GM18511 (cell line): Measurements from ENCODE around the gene CCDC27.

ENCODE experiments used
- ATAC-seq: cut with Tn5 transposase; IDR thresholded peaks from one replicate; pipeline ENCODE4 v1.9.1; 2021; ENCODE audit warnings: mild to moderate bottlenecking, moderate library complexity; ENCODE audit not compliant: unreplicated experiment

Gene CCDC27

DNA sequence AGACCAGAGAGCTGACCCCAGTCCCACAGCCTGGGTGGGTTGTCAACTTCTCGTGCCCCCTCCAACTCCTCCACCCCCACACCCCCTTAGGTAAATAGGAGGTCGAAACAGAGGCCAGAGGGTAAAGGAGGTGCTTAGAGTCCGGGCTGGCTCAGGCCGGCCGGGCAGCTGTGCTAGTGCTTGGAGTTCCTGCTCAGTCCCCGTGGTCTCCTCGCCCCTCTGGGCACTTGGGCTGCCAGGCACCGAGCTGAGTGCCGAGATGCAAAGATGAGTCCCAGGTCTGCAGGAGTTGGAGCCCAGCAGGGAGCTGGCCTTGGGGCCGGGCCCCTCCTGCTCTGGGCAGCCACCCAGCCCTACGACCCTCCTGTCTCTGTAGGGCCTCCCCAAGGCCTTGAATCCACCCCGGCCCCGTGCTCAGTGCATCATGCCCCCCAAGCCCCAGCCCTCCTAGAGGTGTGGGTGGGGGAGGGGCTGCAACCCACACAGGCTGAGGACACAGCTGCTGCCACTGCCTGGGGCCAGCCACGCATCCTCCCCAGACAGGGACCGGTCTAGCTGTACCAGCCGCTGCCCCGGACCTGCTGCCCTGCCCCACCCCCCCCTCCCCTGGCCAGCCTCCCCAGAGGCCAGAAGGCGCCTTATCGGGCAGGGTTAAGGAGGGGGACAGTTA, 22.2 kb downstream of the CCDC27 start:
- no peak for ATAC-seq

DNA sequence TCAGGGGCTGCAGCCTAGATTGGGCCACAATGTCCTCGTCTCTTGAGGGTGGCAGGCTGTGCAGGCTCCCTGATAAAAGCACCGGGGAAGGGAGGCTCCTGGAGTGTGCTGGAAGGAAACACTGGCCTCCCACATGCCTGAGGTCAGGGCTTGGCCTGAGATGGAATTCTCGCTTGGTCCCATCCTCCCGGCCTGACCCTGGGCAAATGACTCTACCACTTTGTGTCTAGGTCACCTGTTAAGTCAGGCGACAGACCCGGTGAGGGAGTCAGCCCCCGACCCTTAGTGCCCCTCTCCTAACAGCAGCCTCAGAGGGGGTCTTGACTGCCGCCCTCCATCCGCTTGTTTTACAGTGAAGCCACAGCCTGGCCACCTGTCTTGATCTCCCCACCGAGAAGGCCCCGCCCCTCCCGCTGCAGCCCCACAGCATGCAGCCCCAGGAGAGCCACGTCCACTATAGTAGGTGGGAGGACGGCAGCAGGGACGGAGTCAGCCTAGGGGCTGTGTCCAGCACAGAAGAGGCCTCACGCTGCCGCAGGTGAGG, 22.8 kb downstream of the CCDC27 start:
- ATAC-seq, result no peak

DNA sequence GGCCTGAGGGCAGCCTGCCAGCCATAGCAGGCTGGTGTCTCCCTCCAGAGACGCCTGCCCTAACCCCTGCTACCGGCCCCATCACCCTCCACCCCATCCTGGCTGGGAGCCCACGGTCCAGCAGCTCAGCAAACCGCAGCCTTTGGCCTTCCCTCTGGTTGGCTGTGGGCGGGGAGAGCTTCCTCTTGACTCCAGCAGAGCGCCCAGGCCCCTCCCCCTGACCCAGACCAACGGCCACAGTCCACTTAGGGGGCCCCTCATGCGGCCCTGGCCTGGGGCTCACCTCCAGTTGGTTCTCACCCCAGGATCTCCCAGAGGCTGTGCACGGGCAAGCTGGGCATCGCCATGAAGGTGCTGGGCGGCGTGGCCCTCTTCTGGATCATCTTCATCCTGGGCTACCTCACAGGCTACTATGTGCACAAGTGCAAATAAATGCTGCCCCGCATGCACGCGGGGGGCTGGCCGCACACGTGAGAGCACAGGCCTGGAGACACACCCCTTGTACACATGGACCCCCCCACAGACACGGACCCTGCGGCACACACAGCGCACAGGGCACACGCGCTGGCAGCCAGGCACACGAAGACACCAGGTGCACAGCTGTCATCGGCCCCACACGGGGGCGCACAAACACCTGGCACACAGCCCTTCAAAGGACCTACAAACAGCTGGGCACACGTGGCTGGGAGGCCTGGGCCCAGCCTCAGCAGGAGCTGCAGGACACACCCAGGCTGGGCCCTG, 23.4 kb downstream of the CCDC27 start:
- no peak for ATAC-seq

DNA sequence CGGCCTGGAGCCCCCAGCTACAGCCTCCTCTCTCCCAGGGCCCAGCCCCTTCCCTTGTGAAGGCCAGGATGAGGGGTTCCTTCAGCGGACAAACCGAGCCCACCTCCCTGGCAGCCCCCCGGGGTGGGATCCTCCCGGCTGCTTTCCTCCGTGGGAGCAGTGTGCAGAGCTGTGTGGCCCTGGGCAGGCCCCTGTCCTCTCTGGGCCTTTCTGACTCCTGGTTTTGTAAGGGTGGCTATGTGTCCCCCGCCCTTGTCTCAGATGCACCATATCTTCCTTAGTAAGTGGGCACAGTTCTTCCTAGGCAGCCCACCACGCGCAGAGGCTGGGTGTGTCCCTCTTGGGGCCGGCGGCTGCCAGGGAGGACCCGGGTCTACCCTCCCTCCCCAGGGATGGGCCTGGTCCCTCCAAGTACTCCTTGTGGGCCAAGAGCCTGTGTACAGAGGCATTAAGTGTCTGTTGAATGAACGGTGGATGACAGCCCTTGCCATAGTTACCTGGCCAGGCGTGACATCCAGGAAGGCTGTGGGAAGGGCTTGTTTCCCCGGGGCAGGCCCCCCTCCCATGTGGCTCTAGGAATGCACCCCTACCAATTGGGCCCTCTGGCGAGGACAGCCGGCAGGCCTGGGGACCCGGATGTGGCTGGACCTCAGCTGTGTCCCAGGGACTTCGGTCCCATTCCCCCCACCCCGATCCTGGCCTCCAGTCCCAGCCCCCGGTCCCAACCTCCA, 24.1 kb downstream of the CCDC27 start:
- no peak for ATAC-seq

DNA sequence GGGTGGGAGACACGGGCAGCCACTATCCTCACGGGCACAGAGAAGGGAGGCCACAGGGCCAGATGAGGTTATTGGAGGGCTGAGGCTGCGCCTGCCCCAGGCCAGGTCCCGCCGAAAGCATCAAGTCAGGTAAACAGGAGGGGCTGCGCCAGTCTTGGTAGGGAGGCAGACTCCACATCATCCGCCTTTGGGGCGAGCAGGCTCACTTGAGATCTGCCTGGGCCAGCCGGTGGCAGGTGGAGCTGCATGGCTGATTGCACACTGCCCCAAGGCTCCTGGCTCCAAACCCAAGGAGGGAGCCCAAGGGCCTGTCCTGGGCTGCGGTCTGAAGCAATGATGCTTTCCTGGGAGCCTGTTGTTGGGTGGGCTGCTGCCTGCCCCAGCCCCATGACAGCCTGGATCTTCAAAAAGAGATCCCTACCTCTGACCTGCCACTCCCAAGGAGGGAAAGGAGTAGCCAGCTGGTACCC, 24.9 kb downstream of the CCDC27 start:
- no peak for ATAC-seq

DNA sequence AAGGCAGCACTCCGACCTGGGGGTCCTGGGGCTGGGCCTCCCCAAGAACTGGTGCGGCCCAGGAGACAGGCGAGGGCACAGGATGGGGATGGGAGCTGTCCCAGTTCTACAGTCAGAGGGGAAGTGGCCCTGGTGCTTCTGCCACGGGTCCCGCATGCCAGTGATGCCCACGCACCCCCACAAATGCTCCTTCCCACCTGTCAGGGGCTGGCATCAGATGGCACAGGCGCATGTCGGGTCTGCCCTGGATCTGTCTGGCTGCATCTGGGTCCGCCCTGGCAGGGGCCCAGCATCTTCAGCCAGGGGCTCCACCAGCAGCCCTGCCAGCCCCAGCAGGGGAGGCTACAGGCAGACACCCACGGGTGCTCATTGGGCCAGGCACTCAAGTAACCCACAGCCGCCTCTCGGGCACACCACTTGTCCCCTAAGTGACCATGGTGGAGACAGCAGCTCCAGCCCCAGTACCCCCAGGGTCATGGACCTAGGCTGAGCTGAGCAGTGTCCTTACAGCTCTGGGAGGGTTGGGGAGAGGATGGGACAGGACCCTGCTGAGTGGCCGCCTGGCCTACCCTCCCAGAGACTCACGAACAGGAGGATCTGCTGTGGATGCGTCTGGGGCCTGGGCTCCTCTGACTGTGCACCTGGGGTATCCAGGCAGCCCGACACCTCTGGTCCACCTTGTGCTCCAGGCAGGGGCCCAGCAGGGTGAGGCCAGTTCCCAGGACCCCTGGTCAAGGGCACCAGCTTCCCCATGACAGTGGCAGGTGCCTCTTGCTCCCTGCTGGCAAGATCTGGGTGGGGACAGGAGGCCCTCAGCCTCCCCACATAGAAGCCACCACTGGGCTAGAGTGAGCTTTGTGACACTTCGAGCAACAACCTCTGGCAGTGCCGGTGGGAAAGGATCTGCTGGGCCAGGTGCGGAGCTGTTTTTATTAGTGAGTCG, 25.7 kb downstream of the CCDC27 start:
- ATAC-seq, result no peak

DNA sequence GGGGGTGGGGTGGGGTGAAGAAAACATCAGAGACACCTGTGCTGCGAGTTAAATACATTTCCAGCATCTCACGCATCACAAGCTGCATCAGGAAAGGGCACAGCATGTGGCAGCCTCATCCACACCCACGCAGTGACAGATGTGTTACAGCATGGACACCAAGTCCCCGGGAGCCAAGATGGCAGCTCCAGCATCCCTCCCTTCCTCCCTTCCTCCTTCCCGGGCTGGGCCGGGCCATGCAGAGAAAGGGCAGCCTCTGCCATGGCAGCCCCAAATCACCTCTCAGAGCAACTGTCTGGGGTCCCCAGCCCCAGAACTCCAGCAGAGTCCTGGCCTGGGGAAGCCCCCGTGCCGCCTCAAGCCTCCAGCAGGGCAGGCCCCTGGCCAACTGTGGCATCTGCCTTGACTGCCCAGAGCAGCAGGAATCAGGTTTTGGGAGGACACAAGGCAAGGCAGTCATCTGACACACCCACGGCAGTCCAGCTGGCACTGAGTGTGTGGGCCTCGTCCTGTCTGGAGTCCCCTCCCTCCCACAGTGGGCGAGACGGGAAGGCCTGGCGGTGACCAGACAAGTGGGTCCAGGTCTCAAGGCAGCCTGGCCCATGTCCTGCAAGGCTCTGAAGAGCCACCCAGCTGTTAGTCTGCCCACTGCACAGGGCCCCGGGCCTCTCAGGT, 26.5 kb downstream of the CCDC27 start:
- ATAC-seq, result no peak

DNA sequence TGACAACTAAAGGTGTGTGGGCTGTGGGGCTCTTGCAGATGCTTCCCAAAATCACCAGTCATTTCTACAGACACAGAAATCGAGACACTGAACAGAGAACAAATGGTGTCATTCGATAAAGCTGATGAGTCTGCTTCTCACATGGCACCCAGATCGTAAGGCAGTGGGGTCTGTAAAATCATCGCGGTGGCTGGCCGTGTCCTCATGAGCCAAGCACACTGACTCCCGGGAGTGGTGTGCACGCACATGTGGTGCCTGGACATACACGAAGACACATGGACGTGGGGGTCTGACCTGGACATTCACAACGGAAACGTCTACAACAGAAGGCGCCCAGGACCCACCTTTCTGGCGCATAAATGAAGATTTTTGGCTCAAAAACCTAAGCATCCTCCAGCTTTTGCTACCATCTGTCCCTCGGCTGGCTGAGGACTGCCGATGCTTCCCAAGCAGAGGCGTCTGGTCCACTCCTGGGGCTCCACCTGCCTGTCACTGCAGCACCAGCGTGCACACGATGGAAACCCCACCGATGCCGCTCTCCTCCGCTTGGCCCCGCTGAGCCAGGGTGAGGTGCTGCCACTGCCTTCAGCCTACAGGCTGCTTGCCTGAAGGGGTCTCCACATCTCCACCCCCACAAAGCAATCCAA, 27.1 kb downstream of the CCDC27 start:
- no peak for ATAC-seq

DNA sequence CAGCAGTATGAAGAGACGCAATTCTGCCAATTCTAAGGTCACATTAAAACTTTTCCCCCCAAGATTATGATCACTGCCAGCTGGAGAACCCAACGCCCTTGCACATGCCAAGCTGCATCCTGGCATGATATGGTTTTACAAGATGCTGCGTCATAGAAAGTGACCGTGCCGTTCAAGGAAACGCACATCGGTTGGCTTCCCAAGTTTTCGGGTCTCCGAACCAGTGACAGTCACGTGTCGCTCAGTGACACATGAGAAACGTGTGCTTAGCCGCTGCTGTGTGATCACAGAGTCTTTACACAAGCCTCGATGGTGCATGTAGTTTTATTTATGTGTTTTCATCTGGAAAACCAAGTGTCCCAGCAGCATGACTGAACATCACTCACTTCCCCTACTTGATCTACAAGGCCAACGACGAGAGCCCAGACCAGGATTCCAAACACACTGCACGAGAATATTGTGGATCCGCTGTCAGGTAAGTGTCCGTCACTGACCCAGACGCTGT, 27.7 kb downstream of the CCDC27 start:
- ATAC-seq, result no peak

DNA sequence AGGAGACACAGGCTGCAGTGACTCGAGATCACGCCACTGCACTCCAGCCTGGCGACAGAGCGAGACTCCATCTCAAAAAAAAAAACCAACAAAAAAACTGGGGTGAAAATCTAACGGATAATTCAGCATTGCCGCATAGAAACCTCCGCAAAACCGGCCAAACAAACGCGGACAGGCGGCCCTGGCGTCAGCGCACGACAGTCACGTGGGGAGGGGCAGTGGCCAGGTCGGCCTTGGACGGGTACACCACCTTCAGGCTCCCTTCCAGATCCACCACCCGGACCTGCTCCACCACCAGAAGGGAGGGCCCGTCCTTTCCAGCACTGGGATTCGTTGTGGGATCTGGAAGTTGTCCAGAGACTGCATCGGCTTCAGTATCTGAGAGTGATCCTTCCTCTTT, 28.7 kb downstream of the CCDC27 start:
- no peak for ATAC-seq

DNA sequence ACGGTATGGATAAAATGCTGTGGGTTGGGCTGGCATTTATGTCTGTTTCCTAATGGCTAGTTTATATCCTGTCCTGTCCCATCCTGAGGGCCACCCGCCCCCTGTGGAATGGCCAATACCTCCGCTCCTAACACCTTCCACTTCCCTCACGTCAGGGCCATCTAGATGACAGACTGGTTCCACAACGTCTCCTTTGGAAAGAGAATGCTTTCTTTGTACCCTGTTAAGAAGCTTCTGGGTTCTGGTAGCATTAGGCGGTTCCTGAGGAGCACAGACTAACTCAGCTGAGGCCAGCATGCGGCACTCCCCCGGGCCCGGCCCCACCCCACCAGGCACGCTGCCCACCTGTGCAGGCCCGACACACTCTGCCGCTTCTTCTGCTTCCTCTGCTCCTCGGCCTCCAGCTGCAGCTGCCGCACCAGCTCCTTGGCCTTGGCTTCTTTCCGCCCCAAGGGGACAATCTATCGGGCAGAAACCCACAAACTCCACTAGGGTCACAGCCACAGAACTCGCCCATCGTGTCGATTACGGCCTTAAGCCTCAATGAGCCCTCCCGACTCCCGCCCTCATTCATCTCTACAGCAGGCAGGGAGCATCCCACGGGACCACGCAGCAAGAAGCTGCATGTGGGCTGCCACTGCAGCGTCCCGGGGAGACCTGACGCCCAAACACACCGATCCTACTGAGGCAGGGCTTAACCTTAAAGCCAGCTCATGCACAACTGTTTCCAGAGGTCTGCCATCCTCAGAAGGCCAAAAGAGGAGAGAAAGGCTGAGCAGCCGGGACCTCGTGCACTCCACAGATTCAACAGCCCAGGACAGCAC, 31.6 kb downstream of the CCDC27 start:
- ATAC-seq, result no peak

DNA sequence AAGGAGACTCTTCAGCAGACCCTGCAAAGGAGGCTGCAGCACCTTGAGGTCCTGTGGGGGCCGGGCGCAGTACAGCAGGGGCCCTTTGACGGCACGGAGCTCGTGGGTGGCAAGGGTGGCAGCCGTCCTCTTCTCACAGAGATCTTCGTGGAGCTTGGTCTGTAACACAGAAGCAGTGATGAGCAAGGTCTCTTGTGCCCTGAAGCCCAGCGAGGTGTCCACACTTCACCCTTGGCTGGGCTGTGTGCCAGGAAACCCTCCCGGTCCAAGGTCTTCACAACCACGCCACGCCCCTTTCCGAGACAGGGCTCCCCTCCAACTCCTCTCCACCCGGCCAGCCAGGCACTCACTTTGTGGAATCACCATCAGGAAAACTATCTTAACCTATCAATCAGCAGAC, 32.8 kb downstream of the CCDC27 start:
- no peak for ATAC-seq

DNA sequence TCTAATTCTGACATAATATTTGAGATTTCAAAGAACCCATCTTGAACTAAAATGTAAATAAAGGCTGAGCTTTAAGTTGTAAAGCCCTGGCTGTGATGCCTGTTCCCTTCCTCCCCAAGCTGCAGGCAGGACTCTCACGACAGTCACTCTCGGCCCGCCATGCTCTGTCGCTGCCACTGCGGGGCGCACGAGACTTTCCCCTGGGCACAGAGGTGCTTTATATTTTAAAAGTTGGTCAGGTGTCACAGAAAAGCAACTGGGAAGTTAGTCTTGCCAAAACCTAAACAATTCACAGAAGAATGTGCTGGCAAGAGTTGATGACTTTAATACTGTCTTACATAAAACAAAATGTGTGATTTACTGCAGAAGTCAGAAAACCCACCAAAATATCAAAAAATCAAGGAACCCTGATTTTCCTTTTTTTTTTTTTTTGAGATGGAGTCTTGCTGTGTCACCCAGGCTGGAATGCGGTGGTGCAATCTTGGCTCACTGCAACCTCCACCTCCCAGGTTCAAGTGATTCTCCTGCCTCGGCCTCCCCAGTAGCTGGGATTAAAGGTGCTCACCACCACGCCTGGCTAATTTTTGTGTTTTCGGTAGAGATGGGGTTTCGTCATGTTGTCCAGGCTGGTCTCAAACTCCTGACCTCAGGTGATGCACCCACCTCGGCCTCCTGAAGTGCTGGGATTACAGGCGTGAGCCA, 33.4 kb downstream of the CCDC27 start:
- no peak for ATAC-seq

DNA sequence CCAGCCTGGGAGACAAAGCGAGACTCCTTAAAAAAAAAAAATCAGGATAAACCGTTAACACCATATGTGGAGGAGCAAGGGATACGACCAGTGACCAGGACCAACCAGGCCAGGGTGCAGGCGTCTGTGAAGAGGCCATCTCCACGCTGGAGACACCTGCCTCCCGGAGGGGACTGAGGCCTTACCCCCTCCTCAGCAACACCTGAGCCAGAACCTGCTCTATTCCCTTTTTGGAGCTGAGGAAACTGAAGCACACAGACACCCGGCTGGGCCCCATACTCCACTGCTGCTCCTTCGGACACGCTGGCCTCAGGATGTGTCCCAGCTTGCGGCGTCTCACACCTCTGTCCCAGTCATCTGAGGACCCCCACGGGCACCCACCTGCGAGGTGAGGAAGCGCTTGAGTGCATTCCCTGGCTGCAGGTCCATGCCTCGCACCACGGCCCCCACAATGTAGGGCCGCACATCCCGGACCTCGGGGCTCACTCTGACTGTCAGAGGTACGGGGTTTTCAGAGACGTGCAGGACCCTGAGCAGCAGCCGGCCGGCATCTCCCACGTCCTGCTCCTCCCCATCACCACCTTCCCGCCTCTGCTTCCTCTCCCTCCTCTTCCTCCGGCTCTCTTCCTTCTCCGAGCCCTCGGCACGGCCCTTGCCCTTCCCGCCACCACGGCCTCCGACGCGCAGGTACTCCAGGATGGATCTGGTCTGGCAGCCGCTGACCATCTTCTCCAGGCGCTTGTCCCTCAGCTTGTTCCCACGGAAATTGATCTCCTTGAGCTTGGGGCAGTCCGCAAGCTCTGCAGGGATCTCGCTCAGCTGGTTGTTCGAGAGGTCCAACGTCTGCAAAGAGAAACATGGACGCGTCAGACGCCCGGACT, 34.5 kb downstream of the CCDC27 start:
- ATAC-seq, result no peak

DNA sequence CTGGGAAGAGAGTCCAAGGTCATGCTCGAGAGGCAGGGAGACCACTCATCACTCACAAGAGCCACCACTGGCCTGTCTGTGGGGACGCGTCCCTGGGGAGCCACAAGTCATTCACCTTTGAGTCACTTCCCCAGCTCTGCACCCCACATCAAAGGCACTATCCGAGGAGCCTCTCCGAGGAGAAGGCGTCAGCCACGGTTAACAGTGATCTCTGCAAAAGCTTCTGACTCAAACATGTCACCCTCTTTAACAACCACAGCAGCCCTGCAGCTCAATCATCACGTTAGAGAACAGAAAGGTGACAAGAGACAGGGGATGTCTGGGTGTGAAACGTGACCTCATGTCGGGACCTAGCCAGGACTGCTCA, 35.1 kb downstream of the CCDC27 start:
- ATAC-seq, result no peak

DNA sequence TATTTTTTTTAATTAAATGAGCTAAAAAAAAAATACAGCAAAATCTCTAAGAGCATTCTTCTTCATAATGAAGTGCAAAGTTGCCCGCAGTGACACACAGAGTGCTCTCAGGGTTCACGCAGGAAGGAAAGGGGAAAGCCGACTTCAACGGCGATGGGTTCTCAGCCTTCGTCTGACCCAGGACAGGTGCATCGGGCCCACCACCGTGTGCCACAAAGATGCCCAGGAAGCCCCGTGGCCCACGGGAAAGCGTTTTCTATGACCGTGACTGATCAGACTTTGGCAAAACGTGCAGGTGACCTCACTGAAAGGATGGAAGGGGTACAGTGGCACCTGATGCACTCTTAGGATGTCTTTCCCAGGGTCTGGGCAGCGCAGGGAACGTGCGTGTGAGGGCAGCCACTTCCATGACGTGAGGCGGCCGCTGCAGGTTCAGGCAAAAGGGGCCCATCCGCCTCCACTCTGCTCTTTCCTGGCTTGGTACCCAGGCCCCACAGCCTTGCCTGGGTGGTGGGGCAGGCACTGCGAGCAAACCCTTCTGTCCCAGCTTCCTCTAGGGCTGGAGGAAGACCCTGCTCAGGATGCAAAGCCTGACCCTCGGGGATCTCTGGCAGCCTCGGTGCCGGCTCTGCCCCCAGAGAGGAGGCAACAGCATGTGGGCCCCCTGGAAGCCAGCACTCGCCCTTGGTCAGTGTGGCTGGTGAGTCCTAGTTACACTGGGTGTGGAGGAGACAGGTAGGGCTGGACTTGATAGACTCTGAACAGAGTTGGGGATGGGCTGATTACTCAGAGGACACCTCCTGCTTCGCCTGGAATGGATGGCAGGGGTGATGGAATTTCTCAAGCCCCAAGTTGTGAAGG, 35.7 kb downstream of the CCDC27 start:
- no peak for ATAC-seq
